ENCODE results near the gene MCM9. TPM values are rescaled to one million over a fixed set of nuclear protein-coding genes. Genes with fewer than 3 reads are reported as not detected.

The MCM9 gene
- total and polyA plus RNA-seq, 2 of the 13 experiments (the other 11 are each of a cell fraction or from before 2014, with no cell fraction given), result 3.8 to 17.2 TPM

- no peak for TF ChIP-seq USF2 (IDR thresholded peaks at IDR 0.05; ENCODE audit: low read depth, low read length)
- no peak for TF ChIP-seq USF2 (CRISPR knock-in tag; IDR thresholded peaks at IDR 0.05; ENCODE audit: borderline replicate concordance)
- 0 out of 2 replicates have a peak, but pooled peaks have one; percentile 16 for TF ChIP-seq ZNF329 (CRISPR knock-in tag; IDR thresholded peaks at IDR 0.05; ENCODE audit: low read depth)
- peak; percentile 40; the same call in 1 of the 2 replicates for TF ChIP-seq ESRRA (CRISPR knock-in tag; IDR thresholded peaks at IDR 0.05; ENCODE audit: low read depth)
- TF ChIP-seq REST (IDR thresholded peaks at IDR 0.05; ENCODE audit: borderline replicate concordance in 1 of 2, low read depth in 1 of 2, low read length in 2 of 2), result peak in 1 of 2 experiments; percentile 63; a peak in 1 of 4 replicates
- TF ChIP-seq TOE1 (CRISPR knock-in tag; IDR thresholded peaks at IDR 0.05), result 0 out of 2 replicates have a peak, but pooled peaks have one; percentile 11
- peak; percentile 71 for TF ChIP-seq ZSCAN31 (CRISPR knock-in tag; IDR thresholded peaks at IDR 0.05; ENCODE audit: low read depth)
- TF ChIP-seq, protein P1, sequence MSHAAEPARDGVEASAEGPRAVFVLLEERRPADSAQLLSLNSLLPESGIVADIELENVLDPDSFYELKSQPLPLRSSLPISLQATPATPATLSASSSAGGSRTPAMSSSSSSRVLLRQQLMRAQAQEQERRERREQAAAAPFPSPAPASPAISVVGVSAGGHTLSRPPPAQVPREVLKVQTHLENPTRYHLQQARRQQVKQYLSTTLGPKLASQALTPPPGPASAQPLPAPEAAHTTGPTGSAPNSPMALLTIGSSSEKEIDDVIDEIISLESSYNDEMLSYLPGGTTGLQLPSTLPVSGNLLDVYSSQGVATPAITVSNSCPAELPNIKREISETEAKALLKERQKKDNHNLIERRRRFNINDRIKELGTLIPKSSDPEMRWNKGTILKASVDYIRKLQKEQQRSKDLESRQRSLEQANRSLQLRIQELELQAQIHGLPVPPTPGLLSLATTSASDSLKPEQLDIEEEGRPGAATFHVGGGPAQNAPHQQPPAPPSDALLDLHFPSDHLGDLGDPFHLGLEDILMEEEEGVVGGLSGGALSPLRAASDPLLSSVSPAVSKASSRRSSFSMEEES (CRISPR knock-in tag; IDR thresholded peaks at IDR 0.05), result no peak
- TF ChIP-seq ZNF362 (CRISPR knock-in tag; IDR thresholded peaks at IDR 0.05; ENCODE audit: borderline replicate concordance), result peak; percentile 35; the same call in 1 of the 2 replicates
- TF ChIP-seq ZSCAN29 (CRISPR knock-in tag; conservative IDR thresholded peaks at IDR 0.05), result no peak
- TF ChIP-seq ZNF749 (CRISPR knock-in tag; IDR thresholded peaks at IDR 0.05; ENCODE audit: borderline replicate concordance), result peak; percentile 25
- TF ChIP-seq MZF1 (CRISPR knock-in tag; IDR thresholded peaks at IDR 0.05; ENCODE audit: borderline replicate concordance), result no peak
- TF ChIP-seq MED8 (CRISPR knock-in tag; IDR thresholded peaks at IDR 0.05; ENCODE audit: insufficient replicate concordance), result no peak
- TF ChIP-seq KLF15 (CRISPR knock-in tag; IDR thresholded peaks at IDR 0.05; ENCODE audit: borderline replicate concordance), result no peak
- TF ChIP-seq ZNF644 (CRISPR knock-in tag; IDR thresholded peaks at IDR 0.05; ENCODE audit: low read depth), result peak; percentile 60; the same call in 1 of the 2 replicates
- no peak for TF ChIP-seq ZNF674 (CRISPR knock-in tag; IDR thresholded peaks at IDR 0.05; ENCODE audit: low read depth)
- TF ChIP-seq ZNF224 (CRISPR knock-in tag; IDR thresholded peaks at IDR 0.05), result no peak; the same call in 1 of the 2 replicates
- TF ChIP-seq PHF5A (CRISPR knock-in tag; IDR thresholded peaks at IDR 0.05; ENCODE audit: low read depth, unreplicated experiment), result peak; percentile 57
- TF ChIP-seq ZNF572 (CRISPR knock-in tag; IDR thresholded peaks at IDR 0.05), result no peak
- no peak for TF ChIP-seq ZNF432 (CRISPR knock-in tag; IDR thresholded peaks at IDR 0.05; ENCODE audit: borderline replicate concordance)
Measured at GRCh38 chr6:118893807-118894424, 41.0 kb downstream of the MCM9 start, which contains the start of gene ASF1A (continued).
